GM21717 (cell line): ENCODE results near the gene IRF4.
"Not testable (repeated sequence)": the region's sequence is repeated elsewhere in the genome, so short reads cannot be mapped to it uniquely, and the experiment has no call there.

Source experiments
- ATAC-seq: cut with Tn5 transposase; IDR thresholded peaks from one replicate; pipeline ENCODE4 v1.9.1; 2021; ENCODE audit warnings: mild to moderate bottlenecking, moderate library complexity; ENCODE audit not compliant: unreplicated experiment

The IRF4 gene

DNA sequence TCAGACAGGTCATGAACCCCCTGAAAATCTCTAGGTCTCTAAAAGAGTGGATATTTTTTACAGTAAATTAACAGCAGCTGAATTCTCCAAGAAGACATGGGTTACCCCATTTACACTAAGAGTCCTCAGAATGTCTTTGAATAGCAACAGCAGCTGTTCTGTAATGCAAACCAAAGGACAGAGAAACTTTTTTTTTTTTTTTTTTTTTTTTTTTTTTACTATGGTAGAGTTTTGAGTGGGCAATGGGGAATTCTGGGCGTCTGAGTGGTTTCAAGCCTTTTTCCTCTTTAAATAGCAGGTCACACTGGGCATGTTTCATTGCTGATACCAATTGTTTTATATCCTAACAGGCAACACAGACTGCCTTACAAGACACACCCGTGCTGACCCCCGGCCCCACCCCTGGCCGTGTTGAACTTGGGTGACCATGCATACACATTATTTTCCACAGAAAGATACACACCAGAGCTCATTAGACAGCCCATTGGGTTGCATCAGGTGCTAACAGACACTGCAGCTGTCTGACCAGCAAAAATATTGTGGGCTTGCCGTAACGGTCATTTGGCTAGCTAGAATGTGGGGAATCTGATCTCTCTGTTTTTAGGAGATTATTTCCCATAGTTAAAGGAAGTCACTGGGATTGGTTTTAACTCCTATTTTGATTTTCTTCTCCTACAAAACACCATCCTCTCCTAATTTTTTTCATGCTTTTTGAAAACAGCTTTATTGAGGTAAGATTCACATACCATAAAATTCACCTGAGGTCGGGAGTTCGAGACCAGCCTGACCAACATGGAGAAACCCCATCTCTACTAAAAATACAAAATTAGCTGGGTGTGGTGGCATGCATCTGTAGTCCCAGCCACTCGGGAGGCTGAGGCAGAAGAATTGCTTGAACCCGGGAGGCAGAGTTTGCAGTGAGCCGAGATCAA lies 26.7 kb upstream of the IRF4 start:
- ATAC-seq, result no peak

DNA sequence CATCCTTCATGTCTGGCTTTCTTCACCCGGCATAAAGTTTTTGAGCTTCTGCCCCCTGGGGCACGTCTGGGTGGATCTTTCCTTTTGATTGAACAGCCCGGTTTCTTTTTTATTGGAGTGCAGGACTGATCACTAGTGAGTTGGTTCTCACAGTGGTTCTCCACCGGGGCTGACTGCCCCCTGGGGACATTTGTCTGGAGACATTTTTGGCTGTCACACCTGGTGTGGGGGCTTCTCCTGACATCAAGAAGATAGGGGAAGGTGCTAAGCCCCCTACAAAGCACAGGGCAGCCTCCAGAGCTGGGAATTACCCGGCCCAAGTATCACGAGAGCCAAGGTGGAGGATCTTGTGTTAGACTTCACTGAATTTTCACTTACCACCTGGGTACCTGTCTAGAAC lies 25.7 kb upstream of the IRF4 start:
- ATAC-seq, result no peak

DNA sequence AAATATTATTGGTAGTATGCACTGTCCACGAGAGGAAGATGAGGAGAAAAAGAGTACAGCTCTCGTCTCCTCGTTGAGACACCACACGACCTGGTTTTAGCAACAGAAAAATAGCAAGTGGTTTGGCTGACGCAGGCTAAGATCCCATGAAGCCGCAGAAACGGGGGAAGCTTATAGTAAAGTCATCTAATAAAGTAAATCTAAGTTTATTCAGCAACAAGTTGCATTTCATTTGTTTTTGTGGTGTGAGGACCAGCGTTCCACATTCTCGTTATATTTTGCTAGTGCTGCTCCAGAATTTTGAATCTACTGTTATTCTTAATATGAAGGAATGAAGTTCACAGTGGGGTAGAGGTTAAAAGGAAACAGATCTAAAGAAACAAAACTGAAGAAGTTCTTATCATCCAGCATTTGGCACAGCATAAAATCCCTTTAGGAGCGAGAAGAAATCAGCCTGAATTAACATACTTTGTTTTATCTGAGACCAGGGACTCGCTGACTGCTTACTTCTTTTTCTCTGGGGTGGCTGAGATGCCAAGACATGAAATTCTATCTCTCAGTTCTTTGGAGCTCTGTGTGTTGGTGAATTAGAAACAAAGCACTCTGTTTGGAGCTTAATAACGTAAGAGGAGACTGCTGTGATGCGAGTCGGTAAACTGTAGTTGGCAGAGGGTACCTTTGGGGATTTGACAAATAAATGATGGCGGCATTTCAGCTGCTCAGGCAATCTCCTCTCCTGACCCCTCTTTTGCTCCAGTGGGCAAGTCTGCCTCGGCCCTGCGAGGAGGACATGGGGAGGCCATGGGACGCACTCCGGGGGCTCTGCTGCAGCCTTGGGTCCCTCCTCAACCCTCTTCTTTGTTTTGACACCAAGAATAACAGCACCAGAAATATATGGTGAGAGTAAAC lies 24.9 kb upstream of the IRF4 start:
- no peak for ATAC-seq

DNA sequence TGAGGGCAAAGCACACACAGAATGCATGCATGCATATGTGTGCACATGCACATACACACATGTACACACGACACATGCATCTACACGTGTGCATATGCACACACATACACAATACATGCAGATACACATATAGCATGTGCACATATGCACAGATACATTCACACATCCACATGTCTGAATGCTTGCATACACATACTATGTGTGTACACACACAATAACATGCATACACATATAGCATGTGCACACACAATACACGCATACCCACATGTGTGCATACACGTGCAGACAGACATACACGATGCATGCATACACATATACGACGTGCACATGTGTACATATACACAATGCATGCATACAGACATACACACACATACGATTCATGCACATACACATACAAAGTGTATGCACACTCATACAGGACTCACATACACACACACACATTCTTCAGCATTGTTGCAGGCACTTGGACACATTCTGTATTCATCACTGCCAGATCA lies 24.2 kb upstream of the IRF4 start:
- no peak for ATAC-seq

DNA sequence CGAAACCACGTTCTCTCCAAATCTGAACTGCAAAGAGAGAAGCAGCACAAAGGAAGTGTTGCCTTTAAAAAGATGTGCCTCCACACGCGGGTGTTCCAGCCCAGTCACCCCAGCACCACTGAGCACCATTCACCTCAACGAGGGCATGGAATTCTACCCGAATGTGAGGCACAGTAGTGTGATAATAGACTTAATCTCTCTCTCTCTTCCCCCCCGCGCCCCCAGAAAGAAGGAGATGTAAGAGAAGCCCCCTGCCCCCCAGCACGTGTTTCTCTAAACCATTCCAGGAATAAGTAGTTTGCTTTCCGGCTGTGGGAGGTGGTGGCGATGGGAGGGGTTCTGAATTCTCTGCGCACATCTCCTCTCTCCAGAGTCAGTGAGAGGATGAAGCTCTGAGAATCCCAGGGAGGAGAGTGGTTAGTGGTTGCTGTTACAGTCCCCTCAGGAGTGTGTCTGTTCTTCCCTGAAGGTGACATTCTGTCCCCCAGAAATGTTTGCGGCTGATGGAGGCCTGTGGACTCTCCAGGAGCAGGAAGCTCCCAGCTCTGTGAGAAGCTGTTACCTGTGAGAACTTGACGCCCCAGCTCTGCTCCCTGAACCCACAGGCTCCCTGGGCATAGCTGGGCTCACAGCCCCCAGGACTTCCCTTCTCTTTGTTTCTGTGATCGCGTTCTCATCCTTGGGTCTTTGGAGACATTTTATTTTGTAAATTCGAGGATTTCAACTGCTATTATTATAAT lies 23.5 kb upstream of the IRF4 start:
- ATAC-seq, result no peak

DNA sequence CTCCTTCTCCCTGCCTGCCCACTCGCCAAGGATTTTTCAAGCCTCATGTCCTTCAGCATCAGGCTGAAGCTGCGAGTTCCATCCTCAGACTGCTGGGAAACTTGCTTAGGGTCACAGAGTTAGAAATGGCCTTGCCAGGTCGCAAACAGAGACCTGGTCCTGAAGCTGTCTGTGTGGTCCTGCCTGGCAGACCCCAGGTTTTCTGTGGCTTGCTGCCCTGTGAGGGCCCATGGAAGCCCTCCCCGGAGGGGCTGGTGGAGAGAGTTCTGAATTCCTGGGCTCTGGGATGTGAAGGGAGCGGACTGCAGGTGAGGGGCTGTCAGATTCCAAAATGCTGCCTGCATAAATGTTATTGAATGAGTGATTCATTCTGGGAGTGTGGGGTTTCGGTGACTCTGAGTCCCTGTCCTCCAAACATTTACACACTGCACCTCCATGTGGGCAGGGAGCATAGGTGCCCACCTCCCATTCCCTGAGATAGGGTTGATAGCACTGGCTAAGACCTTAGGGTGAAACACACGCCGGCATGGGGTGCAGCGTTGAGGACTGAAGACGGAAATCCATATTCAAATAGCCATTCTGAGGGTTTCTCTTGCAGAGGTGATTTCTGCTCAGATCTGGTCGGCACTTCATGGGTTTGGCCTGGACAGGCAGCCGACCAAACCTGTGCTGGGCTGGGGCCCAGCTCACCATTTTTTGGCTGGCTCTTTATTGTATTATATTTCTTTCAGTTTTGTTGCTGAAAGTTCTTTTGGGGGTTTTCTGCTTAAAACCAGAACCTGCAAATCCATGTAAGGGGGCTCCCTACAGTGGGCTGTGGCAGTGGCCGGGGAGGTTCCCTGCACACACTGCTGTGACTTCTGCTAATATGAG lies 21.8 kb upstream of the IRF4 start:
- ATAC-seq, result no peak

DNA sequence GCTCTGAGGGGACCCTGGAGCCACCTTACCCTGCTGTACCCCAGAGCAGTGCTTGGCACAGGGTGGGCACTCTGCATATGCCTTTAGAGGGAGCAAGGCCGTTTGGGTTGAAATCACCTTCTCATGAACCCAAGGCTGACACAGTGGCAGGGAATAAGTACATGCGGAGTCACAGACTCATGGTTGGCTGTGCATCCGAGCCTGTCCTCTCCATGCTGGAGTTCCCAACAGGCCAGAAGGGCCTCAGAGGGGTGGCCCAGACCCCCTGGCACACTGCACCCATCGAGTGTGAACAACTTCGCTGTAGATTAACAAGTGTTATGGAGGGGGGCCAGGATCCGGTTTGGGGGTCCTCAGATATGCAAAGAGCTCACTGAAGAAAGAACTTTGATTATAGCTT lies 21.0 kb upstream of the IRF4 start:
- no peak for ATAC-seq

DNA sequence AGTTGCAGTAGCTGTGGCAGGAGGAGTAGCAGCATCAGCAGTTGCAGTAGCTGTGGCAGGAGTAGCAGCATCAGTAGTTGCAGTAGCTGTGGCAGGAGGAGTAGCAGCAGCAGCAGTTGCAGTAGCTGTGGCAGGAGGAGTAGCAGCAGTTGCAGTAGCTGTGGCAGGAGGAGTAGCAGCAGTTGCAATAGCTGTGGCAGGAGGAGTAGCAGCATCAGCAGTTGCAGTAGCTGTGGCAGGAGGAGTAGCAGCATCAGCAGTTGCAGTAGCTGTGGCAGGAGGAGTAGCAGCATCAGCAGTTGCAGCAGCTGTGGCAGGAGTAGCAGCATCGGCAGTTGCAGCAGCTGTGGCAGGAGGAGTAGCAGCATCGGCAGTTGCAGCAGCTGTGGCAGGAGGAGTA lies 19.7 kb upstream of the IRF4 start:
- not testable (repeated sequence) for ATAC-seq

DNA sequence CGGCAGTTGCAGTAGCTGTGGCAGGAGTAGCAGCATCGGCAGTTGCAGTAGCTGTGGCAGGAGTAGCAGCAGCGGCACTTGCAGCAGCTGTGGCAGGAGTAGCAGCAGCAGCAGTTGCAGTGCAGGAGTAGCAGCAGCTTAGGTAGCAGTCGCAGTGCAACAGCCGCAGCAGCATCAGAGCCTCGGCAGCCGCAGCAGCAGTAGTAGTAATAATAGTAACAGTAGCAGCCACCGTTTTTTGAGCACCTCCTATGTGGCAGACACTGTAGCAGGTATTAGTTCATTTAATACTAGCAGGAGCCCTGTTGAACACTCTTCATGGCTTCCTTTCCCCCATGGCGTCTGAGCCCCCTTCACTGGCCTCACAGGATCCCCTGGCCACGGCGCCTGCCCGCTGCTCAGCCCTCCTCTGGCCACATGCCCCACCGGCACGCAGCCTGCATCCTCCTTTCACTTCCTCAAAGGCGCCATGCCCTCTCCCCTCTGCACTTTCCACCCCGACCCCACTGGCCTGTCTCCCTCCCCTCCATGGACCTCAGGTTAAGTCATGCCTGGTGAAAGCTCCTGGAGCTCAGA lies 19.1 kb upstream of the IRF4 start:
- peak; percentile 36 for ATAC-seq

DNA sequence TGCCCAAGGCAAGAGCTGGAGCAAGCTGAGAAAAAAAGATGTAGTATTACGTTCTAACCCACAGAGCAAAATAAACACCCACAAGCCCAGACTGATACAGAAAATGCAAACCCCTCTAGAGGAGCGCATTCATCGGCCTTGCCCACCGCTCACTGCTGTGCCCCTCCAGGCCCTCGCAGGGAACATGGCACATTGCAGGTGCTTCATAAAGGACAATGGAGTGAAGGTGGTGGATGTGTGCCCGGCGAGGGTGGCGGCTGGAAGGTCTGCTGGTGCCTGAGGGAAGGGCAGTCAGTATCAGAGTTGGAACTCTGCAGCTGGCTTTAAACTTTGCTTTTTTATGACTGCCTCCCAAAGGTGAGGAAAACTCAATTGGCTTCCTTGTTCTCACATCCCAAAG lies 18.5 kb upstream of the IRF4 start:
- no peak for ATAC-seq

DNA sequence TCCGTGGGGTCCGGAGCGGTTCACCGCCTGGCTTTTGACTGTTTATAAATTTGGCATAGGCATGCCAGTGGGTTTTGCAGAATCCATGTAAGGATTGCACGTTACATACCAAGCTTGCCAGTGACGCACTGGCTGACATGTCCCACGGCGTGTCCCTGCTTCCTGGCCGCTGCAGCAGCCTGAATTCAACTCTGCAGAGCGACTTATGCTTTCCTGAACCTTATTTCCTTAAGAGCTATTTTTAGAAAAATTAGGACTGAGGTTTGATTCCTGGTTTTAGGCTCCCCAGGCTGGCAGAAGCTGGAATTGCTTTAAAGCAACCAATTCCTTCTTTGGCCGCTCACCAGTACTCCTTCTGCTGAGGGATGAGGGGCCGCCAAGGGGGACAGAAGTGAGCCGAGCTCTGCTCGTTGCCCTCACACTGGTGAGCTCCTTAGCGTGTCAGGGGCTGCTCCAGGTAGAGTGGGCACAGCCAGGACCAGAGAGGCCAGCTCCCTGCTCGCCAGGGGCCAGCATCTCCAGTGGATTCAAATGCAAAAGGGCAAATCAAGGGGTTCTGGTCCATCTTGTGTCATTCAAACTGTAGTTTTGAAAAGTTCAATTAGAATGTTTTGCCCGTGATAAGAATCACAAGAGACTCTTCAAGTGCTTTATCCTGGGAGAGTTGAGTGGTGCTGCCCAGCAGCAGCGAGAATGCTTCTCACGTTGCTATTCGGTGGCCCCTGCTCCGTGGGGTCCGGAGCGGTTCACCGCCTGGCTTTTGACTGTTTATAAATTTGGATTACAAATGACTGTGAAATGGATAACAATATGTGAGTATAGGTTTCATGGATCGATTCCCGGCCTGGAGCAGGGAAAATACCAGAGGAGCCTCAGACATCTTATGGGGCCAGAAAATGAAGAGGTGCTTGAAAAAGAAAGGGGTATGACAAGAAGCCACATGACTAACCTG lies 17.5 kb upstream of the IRF4 start:
- no peak for ATAC-seq

DNA sequence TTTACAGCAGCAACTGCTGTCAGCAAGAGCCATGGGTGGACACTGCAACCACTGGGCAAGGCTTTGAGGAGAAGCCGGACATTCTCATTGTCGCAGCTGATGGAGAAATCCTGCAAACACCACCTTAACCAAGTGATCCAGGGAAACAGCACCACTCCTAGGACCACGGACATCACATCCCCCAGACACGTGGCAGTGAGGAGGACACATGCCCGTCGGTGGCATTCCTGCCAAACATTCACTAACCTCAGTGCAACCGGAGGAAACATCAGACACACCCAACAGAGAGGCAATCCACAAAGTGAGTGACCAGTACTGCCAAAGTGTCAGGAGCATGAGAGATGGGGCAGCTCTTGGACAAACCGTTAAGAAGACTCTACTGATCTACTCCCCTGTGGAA lies 16.6 kb upstream of the IRF4 start:
- no peak for ATAC-seq

DNA sequence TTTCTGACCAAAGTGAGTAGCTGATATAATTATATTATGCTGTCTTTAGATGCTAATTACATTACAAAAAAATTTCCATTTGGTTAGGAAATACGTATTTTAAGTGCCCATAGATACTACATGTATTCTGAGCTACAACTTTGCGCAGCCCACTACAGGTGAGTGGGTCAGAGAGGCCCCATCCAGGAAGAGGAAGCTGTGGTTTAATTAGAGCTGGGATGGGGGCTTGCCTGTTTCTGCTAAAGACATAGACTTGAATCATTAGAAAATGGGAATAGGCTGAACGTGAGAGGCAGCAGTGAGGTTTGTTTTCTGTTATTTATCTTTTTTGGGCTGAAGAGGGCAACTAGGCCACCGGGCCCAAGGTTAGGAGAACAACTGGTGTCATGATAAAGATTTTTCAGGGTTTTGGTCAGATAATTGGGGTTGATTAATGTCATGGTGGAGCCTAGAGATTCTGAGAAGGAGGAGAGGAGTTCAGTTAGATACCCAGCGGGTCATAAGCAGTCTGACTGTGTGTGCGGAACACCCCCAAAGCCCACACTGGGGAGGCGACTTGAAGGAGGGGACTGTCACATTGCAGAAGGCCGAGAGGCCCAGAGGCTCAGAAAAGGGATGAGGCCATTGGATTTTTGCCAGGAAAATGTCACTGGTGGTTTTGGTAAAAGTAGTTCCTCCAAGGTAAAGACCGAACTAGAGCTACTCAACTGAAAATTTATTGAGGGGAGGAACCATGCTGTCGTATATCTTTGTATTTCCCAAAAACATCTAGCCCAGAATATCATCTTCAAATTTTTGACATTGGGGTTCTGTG lies 14.5 kb upstream of the IRF4 start:
- ATAC-seq, result no peak

DNA sequence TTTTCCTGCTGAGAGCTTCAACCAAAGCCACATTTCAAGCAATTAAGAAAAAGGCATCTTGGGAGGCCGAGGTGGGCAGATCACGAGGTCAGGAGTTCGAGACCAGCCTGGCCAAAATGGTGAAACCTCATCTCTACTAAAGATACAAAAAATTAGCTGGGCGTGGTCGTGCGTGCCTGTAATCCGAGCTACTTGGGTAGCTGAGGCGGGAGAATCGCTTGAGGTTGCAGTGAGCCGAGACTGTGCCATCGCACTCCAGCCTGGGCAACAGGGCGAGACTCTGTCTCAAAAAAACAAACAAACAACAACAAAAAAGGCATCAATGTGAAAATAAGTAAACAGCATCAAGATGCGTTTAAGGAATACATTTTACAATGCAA lies 13.9 kb upstream of the IRF4 start:
- ATAC-seq, result not testable (repeated sequence)

DNA sequence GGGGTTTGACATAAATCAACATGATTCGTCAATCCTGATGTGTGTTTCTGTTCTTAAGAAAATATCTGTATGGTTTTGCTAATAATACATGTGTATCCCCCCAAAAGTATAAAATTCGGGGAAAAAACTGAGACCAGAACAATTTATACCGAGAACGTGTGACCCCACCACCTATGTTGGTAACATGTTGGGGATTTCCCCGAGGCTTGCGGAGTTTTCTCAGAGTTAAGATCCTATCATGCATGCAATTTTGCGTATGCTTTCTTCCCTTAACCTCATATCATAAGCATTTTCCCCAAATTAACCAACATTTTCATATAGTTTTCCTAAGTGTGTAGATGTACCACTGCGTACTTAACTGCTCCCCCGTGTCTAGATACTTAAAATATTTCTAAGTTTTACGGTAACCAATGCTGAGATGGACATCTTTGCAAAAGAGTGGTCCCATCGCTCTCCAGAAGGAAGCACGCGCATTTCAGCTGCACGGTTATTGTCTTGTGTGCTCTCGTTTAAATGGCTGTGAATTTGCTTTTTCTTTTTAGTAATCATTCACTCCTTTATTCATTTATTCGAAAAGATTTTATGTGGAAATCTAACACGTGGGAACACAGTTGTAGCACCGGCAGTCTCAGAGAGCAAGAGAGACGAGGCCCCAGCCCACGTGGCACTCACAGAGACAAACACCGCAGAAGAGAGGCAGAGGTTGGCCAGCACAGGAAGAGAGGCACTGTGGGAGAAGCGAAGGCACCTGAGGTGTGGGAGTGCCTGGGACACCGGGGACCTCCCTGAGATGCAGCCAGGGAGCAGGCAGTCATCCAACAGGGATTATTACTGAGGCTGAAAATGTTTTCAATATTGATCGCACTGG lies 13.2 kb upstream of the IRF4 start:
- peak; percentile 35 for ATAC-seq

DNA sequence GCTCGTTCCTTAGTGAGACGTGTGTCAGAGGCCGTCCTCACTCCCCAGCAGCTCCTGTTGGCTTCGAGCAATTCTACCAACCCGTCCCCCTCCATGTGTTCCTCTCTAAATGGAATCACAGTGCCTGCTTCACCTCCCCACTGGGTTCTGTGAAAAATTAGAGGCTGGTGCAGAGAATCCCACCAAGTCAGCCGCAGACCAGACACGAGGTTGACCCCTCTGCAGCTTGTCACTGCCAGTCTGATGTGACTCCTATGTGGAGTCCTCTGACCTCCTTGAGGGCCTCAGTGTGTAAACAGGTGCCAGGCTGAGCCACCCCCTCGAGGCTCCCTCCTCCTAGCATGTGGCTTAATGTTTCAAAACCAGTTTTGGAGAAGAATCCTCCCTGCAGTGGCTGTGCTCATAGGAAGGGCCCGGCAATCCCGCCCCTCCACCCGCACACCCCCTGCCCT lies 12.6 kb upstream of the IRF4 start:
- ATAC-seq, result no peak
